ENCODE results near the gene PLK2. TPM values are rescaled to one million over a fixed set of nuclear protein-coding genes. Genes with fewer than 3 reads are reported as not detected.

The PLK2 gene
- polyA plus RNA-seq, 2 of the 4 experiments (the other 2 are of a cell fraction), result 168 to 230 TPM

GRCh38 chr5:58455480-58455879, 4.4 kb downstream of the PLK2 start:
- Histone ChIP-seq H3K4me2 (peak overlapping the region; percentile 67), H3K9me3 (no peaks in the 10 kb centered on the region), H3K4me3 (peak overlapping the region; percentile 91), H3K27ac (peak overlapping the region; percentile 96 to 100), H3K4me1 (peaks cover 38% of the 10 kb centered on the region)
- 40% methylated on average over 5 of the region's 5 CpGs for WGBS (ENCODE audit: missing lambda C conversion rate)
- DNase-seq (ENCODE audit: low read depth in 1 of 2, low spot score in 1 of 2) (no peak), FAIRE-seq (no peak), ATAC-seq (no peak)
- TF ChIP-seq HMGXB4 (CRISPR knock-in tag; IDR thresholded peaks at IDR 0.05; ENCODE audit: borderline replicate concordance) (no peak), GATA3 (IDR thresholded peaks at IDR 0.05; ENCODE audit: borderline replicate concordance) (0 out of 2 replicates have a peak, but pooled peaks have one; percentile 7), RFX5 (IDR thresholded peaks at IDR 0.05) (no peak), TP53 (CRISPR knock-in tag; IDR thresholded peaks at IDR 0.05) (0 out of 2 replicates have a peak, but pooled peaks have one; percentile 29)
- CTCF ChIA-PET, result interaction anchor here (1.0 to 2.8 kb wide), 8 partner anchors 22 to 1158 kb away, joined by 3 to 15 read pairs (median 4); no protein-coding TSS in a partner anchor
- POLR2A ChIA-PET, result interaction anchor here (0.9 to 2.3 kb wide), 5 partner anchors 267 to 972 kb away, joined by 3 to 8 read pairs (median 6); no protein-coding TSS in a partner anchor

GRCh38 chr5:58455066-58455465, 4.8 kb downstream of the PLK2 start:
- POLR2A ChIA-PET, result interaction anchor here (0.9 to 2.3 kb wide), 3 partner anchors 266 to 971 kb away, joined by 3 to 8 read pairs (median 4); no protein-coding TSS in a partner anchor
- Histone ChIP-seq H3K27ac (peak overlapping the region; percentile 96 to 100), H3K9me3 (no peaks in the 10 kb centered on the region), H3K4me2 (peak overlapping the region; percentile 67), H3K4me3 (peak overlapping the region; percentile 91), H3K4me1 (peaks cover 38% of the 10 kb centered on the region)
- CTCF ChIA-PET, result interaction anchor here (1.0 to 2.8 kb wide), 4 partner anchors 267 to 1156 kb away, joined by 3 to 15 read pairs (median 13); no protein-coding TSS in a partner anchor
- no peak for FAIRE-seq
- WGBS (ENCODE audit: missing lambda C conversion rate), result 42% methylated on average over 5 of the region's 5 CpGs
- TF ChIP-seq GATA3 (IDR thresholded peaks at IDR 0.05; ENCODE audit: borderline replicate concordance) (peak; percentile 17; the same call in 1 of the 2 replicates), CTCF (IDR thresholded peaks at IDR 0.05) (no peak)
- no peak for DNase-seq (ENCODE audit: low read depth in 1 of 2, low spot score in 1 of 2)
- ATAC-seq, result no peak

- Histone ChIP-seq H3K4me2 (peak overlapping the region; percentile 67), H3K9me3 (no peaks in the 10 kb centered on the region), H3K4me3 (peak overlapping the region; percentile 91), H3K4me1 (peaks cover 38% of the 10 kb centered on the region), H3K27ac (peak overlapping the region; percentile 96 to 100; a peak in 4 of 6 replicates)
- DNase-seq (ENCODE audit: low read depth in 1 of 2, low spot score in 1 of 2) (no peak), ATAC-seq (no peak), FAIRE-seq (no peak)
- TF ChIP-seq HDAC2 (IDR thresholded peaks at IDR 0.05) (no peak), USF2 (IDR thresholded peaks at IDR 0.05) (no peak), NR3C1 (IDR thresholded peaks at IDR 0.05) (no peak), SMC3 (IDR thresholded peaks at IDR 0.05) (peak; percentile 4; the same call in 1 of the 3 replicates), CHD4 (IDR thresholded peaks at IDR 0.05; ENCODE audit: borderline replicate concordance) (no peak), ATOH8 (CRISPR knock-in tag; IDR thresholded peaks at IDR 0.05; ENCODE audit: low read depth) (no peak)
- CTCF ChIA-PET, result interaction anchor here (0.9 to 1.0 kb wide), 2 partner anchors 566 to 676 kb away, joined by 3 to 4 read pairs; no protein-coding TSS in a partner anchor
- POLR2A ChIA-PET, result interaction anchor here (1.0 kb wide), 1 partner anchor 265 kb away, joined by 3 read pairs; no protein-coding TSS in a partner anchor
- 85% methylated on average over 1 of the region's 1 CpG for WGBS (ENCODE audit: missing lambda C conversion rate)
Observed at GRCh38 chr5:58454025-58454424, 5.9 kb downstream of the PLK2 start.

GRCh38 chr5:58453306-58453705, 6.6 kb downstream of the PLK2 start:
- POLR2A ChIA-PET, result interaction anchor here (1.0 kb wide), 1 partner anchor 265 kb away, joined by 3 read pairs; no protein-coding TSS in a partner anchor
- TF ChIP-seq FOSL2 (IDR thresholded peaks at IDR 0.05) (no peak), FOSL2 (CRISPR knock-in tag; IDR thresholded peaks at IDR 0.05) (peak; percentile 16; the same call in 1 of the 2 replicates), SMC3 (IDR thresholded peaks at IDR 0.05) (no peak), GATA3 (IDR thresholded peaks at IDR 0.05; ENCODE audit: borderline replicate concordance) (0 out of 2 replicates have a peak, but pooled peaks have one; percentile 7), MAFK (IDR thresholded peaks at IDR 0.05; ENCODE audit: partially characterized antibody) (peak; percentile 54), HOXA7 (CRISPR knock-in tag; IDR thresholded peaks at IDR 0.05) (peak; percentile 43; the same call in 1 of the 2 replicates), POLR2AphosphoS2 (conservative IDR thresholded peaks at IDR 0.05; ENCODE audit: low read length) (peak; percentile 69; the same call in 1 of the 2 replicates), REST (IDR thresholded peaks at IDR 0.05) (no peak; the same call in 1 of the 2 replicates), FOSB (CRISPR knock-in tag; IDR thresholded peaks at IDR 0.05) (peak; percentile 64; the same call in 1 of the 2 replicates)
- H3K4me3 ChIP-seq, result peak overlapping the region; percentile 91
- CTCF ChIA-PET, result interaction anchor here (0.7 to 1.0 kb wide), 3 partner anchors 14 to 675 kb away, joined by 3 to 4 read pairs (median 3); no protein-coding TSS in a partner anchor
- peaks cover 38% of the 10 kb centered on the region for H3K4me1 ChIP-seq
- no peak for FAIRE-seq
- peak overlapping the region; percentile 96 to 100; a peak in 4 of 6 replicates for H3K27ac ChIP-seq
- H3K4me2 ChIP-seq, result peak overlapping the region; percentile 67
- no peaks in the 10 kb centered on the region for H3K9me3 ChIP-seq
- no peak for ATAC-seq
- DNase-seq (ENCODE audit: low read depth in 1 of 2, low spot score in 1 of 2), result no peak

All from A549 (cell line).